Activated T-cell treated with anti-CD3 and anti-CD28 coated beads for 1 hour (primary cell): ENCODE measurements around the gene MCCC1.
"Not testable (repeated sequence)": the region's sequence is repeated elsewhere in the genome, so short reads cannot be mapped to it uniquely, and the experiment has no call there.

Source experiments
- DNase-seq: peaks from one replicate; pipeline ENCODE4 v3.0.0-alpha.2; 2020; ENCODE audit warnings: low read depth

MCCC1 gene

DNA sequence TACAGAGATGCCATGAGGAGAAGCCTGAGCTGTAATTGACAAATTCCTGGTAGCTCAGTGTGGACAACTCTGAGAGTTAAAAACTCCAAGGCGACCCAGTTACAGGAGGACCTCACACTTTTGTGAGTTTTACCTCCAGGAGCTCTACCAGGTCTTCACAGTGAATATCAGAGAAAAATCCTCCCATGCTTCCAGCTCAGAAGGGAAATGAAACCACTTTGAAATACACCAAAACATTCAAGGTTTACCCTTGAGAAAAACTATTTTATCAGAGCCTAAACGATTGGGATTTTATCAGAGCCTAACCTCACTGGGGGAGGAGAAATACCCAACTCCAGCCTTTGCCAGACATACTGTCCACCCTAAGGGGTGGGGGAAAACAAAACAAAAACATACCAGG is 52.4 kb downstream of the MCCC1 start:
- no peak for DNase-seq

DNA sequence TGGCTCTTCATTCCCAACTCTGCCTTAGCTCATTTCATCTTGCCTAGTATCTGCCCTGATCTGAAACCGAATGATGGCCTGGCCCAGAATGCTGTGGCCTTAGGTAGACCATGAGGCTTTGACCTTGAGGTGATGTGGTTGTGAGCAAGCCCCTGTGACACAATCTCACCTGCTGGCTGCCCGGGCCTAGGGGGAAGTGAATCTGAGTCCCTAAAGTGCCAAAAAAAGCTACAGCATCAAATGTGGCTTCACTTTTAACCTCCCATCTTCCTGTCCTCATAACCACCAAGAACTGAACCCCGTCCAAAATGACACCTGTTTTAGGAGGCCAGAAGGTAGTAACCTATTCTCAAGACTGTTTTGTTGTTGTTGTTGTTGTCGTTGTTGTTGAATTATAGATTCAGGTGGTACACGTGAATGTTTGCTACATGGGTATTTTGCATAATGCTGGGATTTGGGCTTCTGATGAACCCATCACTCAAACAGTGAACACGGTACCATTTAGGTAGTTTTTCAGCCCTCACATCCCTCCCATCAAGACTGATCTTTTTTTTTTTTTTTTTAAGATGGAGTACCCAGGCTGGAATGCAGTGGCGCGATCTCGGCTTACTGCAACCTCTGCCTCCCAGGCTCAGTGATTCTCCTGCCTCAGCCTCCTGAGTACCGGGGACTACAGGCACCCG is 54.6 kb downstream of the MCCC1 start:
- no peak for DNase-seq

DNA sequence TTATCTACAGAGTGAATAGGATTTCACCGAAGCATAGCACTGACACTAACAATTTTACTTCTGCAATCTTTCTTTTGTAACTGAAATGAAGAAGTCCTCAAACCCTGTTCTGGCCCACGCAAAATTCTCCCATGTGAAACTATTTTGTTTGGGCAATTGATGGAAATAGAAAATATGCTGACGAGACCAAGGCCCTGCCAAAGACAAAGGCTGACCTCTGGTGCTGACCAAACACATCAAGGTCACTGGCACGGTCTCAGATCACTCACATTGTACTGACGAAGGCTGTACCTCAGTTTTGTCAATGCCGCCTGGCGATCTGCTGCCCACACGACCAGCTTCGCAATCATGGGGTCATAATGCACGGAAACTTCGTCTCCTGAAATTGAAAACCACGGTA is 60.5 kb downstream of the MCCC1 start:
- no peak for DNase-seq

DNA sequence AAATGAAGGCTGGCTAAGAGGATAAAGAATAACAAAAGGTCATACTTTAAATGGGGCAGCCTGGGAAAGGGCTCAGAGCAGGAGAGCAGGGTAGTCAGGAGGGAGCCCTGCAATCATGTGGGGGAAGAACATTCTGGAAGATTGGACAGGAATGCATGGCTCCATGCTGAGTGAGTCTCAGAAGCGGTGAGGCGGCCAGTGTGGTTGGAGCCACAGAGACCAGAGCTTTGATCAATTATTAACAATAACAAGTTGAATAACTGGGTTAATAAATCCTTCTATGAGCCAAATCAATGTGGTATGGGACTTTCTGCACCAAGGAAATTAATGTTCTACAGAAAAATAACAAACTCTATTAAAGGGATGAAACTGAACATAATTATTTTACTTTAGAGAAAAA is 61.1 kb downstream of the MCCC1 start:
- no peak for DNase-seq

DNA sequence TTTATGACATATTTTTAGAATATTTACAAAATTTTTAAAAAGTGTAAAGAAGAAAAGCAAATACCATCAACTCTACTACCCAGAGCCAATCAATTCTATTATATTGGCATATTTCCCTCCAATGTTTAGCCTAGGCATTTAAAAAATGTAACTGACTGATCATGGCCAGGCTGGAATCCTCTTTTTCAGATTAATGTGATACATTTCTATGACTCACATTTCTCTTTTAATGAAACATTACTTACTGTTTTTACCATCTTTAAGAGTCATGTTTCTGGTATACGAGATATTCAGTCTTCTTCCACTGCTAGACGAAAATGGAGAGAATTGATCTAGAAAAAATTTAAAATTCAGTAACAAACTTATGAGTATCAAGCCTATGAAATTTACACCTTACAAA is 65.5 kb downstream of the MCCC1 start:
- no peak for DNase-seq

DNA sequence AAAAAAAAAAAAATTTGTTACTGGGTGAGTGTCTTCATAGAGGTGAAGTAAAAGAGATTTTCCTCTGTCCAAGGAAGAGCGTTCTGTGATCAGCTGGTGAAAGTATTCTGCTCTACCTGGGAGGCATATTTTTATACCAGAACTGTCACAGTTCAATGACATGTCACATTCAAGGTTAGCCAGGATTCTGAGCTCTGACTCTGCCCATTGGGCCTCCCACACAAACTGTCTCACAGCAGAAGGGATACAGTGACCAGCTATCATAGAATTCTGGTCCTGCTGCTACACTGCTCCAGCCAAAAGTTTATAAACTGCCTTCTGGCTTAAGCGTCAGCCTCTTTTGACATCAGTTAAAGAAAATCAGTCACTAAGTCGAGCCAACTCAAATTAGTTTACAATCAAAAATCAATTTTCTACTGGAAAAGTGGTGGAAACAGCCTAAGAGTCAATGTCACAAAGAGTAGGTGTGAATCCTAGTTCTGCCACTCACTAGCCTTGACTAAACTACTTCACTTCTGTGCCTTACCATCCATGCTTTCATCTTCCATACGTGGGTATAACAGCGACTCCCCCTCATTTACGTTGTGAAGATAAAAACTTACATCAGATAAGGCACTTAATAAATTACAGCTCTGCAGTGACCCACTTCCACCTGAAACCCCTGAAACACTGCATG is 66.3 kb downstream of the MCCC1 start:
- no peak for DNase-seq

DNA sequence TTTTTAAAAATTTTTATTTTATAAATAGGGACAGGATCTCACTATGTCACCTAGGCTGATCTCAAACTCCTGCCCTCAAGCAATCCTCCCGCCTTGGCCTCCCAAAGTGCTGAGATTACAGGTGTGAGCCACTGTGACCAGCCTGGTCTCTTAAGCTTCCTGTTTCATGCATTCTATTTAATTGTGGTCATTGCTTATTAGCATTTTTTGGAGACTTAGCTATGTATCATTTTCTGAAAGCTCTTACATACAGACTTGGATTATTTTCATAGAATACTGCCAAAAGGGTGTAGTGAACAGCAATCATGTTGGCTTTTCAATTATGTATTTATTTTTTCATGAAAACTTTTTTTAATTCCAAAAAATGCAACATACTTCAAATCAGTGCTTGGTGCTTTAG is 67.5 kb downstream of the MCCC1 start:
- DNase-seq: no peak

DNA sequence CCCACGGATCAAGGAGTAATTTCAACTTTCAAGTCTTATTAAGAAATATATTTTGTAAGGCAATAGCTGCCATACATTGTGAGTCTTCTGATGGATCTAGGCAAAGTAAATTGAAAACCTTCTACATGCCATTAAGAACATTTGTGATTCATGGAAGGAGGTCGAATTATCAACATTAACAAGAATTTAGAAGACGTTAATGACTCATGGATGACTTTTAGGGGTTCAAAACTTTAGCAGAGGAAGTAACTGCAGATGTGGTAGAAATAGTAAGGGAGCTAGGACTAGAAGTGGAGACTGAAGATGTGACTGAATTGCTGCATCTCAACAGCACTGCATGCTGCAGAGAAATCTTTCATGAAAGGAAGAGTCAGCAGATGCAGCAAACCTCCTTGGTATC is 70.9 kb downstream of the MCCC1 start:
- DNase-seq: no peak

DNA sequence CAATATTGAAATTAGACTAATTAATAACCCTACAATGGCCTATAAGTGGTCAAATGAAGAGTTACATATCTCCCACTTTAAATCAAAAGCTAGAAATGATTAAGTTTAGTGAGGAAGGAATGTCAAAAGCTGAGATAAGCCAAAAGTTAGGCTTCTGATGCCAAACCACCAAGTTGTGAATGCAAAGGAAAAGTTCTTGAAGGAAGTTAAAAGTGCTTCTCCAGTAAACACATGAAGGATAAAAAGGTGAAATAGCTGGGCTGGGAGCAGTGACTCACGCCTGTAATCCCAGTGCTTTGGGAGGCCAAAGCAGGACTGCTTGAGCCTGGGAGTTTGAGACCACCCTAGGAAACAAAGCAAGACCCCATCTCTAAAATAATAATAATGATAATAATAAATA is 72.0 kb downstream of the MCCC1 start:
- DNase-seq: no peak

DNA sequence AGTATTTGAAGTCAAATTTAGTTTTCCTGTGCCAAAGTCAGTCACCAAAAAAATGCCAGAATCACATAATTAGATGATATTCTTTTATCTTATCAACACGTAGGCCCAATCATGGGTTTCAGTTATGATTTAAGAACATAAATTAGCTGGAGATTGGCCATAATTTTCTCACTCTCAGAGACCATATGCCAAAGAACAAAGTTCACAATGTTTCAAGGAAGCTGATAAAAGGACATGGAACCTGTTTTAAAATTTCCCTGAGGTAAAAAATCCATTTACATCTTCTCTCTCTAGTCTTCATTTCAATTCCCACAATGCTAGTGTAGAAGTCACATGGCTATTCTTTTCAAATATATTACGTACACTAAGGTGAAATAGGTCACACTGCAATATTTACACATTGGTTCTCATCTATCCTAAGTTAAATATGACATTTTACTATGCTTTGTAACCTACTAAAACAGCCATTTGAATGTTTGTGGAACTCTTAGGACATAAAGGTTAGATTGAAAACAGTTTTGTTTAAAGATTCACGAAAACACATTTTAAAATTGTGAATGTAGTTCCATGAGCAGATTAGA is 76.3 kb downstream of the MCCC1 start:
- no peak for DNase-seq

DNA sequence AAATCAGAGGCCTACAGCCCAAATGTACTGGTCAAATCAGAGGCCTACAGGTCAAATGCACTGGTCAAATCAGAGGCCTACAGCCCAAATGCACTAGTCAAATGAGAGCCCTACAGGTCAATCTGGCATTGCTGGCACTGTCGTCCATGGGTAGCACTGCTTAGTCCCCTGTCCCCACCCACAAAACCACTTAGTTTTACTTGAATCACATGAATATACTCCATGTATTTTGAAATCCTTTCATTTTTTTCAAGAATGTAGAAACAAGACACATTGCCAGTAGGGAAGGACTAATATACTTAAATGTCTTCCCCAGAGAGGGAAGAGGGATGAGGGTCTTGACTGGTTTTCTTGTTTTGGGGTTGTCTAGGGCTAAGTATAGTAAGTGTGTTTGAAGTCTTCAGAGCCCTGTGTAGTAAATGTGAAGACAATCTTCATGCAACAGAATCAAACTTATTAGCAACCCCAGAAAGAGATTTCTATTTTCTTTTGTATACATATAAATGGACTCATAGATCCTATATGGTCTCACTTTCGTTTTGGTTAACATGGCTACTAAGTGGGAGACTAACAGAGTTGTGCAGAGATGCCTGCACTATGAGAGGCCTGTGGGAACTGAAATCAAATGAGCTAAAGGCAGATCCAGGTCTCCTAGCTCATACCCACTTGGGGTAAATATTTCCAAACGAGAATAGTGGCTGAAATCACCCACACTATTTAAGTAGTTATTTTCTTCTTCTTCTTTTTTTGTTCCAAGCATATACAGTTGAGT is 80.7 kb downstream of the MCCC1 start:
- no peak for DNase-seq

DNA sequence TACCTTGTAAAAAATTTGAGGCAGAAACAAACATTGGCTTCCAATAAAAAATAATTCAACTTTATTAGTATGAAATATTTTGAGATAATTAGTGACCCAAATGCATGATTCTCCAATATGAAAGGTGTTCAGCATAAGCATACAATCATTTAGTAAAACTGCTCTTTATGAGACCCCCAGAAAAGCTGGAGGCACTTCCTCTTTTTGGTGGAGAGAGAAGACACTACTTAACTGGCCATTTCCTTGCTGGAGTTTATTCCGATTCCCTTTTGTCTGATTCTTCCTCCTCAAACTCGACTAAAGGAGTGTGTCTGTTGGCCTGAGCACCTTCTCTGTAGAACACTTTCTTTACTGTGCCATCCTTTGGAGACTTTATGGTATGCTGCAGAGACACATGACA is 84.1 kb downstream of the MCCC1 start:
- no peak for DNase-seq

DNA sequence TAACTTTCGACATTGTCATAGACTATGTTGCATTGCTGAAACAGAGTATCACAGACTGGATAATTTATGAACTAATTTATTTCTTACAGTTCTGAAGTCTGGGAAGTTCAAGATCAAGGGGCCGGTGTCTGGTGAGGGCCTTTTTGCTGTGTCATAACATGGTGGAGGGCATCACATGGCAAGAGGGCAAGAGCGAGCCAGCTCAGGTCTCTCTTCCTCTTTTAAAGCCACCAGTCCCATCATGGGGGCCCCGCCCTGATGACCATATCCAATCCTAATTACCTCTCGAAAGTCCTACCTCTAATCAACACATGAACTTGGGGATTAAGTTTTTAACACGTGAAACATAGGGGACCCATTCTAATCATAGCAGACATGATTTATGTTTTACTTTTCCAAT is 85.4 kb downstream of the MCCC1 start:
- no peak for DNase-seq

DNA sequence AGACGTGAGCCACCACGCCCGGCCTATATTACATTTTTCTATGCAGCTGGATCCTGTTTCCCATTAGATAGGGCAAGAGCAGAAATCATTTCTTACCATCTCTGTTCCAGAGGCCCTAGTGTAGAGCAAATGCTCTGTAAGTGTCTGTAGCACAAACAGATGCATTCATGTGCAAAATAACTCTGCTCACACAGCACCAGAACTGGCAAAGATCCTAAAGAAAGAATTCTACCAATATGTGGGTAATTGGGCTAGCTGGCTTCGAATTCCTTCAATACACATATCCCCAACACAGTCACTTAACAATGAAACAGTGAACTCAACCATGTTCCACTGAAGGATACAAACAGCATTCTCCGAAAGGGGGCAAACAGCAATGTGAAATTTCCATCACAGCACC is 86.2 kb downstream of the MCCC1 start:
- DNase-seq: no peak

DNA sequence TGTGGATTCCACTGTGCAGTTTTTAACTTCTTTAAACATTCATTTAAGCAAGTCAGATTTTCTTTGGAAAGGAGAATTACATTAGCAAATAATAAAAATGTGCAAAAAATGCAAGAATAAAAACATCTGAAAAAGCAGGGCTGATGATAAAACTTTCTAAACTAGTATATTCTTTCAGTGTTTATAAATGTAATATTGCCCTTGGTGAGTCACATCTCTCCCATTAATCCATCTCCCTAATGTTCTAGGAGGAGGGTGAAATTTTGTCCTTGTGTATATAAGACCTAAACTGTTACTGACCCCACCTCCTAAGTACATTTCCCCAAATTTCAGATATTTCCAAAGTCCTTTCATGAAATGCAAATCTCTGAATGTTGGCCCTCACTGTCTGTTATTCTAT is 90.5 kb downstream of the MCCC1 start:
- DNase-seq: no peak

DNA sequence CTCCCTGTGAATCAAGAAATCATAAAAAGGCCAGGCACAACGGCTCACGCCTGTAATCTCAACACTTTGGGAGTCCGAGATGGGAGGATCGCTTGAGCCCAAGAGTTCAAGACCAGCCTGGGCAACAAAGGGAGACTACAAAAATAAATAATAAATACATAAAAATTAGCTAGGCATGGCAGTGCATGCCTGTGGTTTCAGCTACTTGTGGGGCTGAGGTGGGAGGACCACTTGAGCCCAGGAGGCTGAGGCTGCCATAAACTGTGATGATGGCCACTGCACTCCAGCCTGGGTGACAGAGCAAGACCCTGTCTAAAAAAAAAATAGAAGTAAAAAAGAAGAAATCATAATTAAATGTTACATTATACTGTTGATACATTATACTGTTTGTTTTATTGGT is 91.0 kb downstream of the MCCC1 start:
- DNase-seq: no peak

DNA sequence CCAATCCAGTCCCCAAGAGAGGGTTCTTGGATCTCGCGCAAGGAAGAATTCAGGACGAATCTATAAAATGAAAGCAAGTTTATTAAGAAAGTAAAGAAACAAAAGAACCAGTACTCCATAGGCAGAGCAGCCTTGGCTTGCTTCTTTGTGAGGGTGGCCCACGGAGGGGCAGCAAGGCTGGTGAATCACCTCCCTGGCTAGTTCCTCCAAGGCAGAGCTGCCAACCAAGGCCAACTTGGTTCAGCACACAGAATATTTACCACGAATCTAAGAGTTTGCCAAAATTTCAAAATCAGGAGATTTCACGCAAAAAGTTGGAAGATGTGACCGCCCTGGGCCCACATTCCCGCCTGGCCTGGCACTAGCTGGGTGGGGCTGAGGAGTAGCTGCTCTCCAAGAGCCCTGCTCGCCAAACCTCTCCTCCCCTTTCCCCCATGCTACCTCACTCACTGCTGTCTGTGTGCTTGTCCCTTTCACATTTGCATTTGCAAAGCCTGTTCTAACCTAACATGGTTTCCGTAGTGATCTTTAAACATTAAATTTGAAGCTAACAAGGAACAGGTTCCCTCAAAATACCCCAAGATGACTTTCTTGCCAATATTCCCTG is 92.8 kb downstream of the MCCC1 start:
- no peak for DNase-seq

DNA sequence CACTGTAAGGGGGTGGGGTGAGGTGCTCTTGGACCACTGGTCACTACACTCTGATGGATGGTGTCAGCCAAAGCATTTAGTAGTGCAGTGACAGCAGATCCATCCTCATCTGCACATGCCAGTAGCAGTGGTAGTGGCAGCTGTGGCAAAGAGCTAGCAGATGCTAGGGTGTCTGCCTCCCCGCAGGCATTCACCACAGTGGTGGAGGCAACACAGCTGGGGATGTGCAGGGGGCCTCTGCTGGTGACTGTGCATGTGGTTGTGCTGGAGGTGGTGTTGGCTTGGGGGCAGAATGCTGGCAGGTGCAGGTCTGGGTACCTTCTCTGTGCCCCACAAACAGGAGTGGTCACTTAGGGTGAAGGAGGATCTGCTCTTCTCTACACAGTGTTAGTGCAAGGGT is 99.5 kb downstream of the MCCC1 start:
- DNase-seq: no peak

DNA sequence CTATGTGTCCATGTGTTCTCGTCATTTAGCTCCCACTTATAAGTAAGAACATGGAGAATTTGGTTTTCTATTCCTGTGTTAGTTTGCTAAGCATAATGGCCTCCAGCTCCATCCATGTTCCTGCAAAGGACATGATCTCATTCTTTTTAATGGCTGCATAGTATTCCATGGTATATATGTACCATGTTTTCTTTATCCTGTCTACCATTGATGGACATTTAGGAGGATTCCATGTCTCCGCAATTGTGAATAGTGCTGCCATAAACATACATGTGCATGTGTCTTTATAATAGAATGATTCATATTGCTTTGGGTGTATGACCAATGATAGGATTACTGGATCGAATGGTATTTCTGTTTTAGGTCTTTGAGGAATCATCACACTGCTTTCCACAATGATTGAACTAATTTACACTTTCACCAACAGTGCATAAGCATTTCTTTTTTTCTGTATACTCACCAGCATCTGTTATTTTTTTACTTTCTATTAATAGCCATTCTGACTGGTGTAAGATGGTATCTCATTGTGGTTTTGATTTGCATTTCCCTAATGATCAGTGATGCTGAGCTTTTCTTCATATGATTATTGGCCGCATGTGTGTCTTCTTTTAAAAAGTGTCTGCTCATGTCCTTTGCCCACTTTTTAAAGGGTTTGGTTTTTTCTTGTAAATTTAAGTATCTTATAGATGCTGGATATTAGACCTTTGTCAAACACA is 105.7 kb downstream of the MCCC1 start:
- not testable (repeated sequence) for DNase-seq

DNA sequence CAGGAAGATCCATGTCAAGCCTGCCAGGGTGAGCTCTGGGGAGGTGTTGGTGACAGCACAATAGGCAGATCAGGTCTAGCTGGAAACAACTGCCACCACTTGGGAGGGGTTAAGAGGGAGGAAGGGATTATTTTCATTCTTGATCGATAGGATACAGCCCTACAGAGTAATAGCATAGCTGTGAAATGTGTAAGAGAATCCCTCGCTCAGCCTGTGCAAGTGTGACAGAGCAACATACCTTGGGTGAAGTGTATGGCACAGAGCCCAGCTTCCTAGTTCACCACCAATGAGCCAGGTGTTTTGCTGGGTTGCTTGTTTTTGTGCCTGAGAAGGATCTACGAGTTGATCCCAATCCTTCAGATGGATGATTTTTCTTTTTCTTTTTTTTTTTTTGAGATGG is 109.7 kb downstream of the MCCC1 start:
- no peak for DNase-seq

DNA sequence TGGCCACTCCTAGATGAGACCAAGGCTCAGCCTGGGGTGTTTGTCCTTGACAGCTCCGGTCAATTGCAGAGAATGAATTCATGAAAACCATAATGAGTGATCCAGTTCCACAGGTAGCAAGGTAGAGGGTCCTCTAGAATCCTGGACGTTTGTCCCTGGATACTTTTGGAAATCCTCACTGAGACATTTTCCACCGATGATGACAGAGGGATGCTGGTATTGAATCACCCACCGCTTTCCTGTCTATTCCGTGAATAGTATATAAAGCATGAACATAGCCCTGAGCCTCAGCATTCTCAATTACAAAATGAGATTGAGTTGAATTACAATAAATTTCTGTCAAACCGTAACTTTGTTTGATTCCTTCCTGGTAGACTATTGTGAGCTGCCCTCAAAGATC is 113.3 kb downstream of the MCCC1 start:
- no peak for DNase-seq

DNA sequence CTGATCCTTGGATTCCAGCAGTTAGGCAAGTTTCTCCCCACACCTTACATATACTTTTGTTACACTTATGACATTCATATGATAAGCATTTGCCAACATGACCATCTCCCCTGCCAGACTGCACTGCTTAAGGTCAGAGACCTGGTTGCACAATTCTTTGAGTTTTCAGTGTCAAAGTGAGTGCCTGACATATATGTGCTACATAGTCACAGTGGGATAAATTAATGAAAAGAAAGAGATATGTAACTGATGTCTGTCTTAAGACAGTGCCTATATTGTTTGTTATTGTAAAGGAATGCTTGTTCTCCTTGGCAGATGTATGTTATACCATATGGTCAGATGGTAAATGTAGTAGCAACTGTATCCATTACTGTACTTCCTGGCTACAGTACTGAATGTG is 115.4 kb downstream of the MCCC1 start:
- DNase-seq: no peak
